HepG2 (cell line): ENCODE measurements around the gene MAOB. TPM values are rescaled to one million over a fixed set of nuclear protein-coding genes. Genes with fewer than 3 reads are reported as not detected.

ENCODE experiments used
- ARHGAP35 ChIP-seq: sonication (generic); formaldehyde crosslinking; IDR thresholded peaks from 2 replicates; pipeline ENCODE4 v1.9.0; 2022; ENCODE audit warnings: mild to moderate bottlenecking, inconsistent platforms, moderate library complexity, missing genetic modification reagents, borderline replicate concordance
- ASH2L ChIP-seq: fragments of 300-600, 200-600 bp; sonication (generic); IDR thresholded peaks from 2 replicates; pipeline ENCODE4 v1.7.0; 2017; ENCODE audit warnings: low read depth, mild to moderate bottlenecking, moderate library complexity, mixed read lengths, low read length; ENCODE audit not compliant: insufficient read length
- FIP1L1 ChIP-seq: fragments of 200-400 bp; formaldehyde crosslinking; IDR thresholded peaks from 2 replicates; pipeline ENCODE4 v1.6.1; 2018; ENCODE audit warnings: low read depth, mild to moderate bottlenecking, low read length, moderate library complexity, borderline replicate concordance; ENCODE audit not compliant: insufficient read depth
- JUND ChIP-seq: sonication (generic); formaldehyde crosslinking; IDR thresholded peaks from 2 replicates; pipeline ENCODE4 v1.8.0; 2022; ENCODE audit warnings: mild to moderate bottlenecking, missing genetic modification reagents
- MATR3 ChIP-seq: sonication (generic); formaldehyde crosslinking; IDR thresholded peaks from 2 replicates; pipeline ENCODE4 v1.4.0; 2020; ENCODE audit warnings: missing genetic modification reagents
- MIER2 ChIP-seq: IDR thresholded peaks from 2 replicates; pipeline ENCODE4 v1.6.1; 2016; ENCODE audit warnings: missing biosample characterization, missing genetic modification reagents
- SCMH1 ChIP-seq: sonication (generic); formaldehyde crosslinking; IDR thresholded peaks from 2 replicates; pipeline ENCODE4 v1.9.0; 2021; ENCODE audit warnings: missing genetic modification reagents, mild to moderate bottlenecking, borderline replicate concordance
- TOPORS ChIP-seq: sonication (generic); formaldehyde crosslinking; IDR thresholded peaks from 2 replicates; pipeline ENCODE4 v1.8.0; 2023; ENCODE audit warnings: mild to moderate bottlenecking, missing genetic modification reagents
- U2AF2 ChIP-seq: fragments of 200-400 bp; formaldehyde crosslinking; IDR thresholded peaks from 2 replicates; pipeline ENCODE4 v1.6.1; 2017; ENCODE audit warnings: low read depth, mild to moderate bottlenecking, low read length
- YY1 ChIP-seq: IDR thresholded peaks from 2 replicates; pipeline ENCODE4 v1.6.1; 2011; ENCODE audit warnings: low read length, low read depth, moderate library complexity, mild to moderate bottlenecking; ENCODE audit not compliant: insufficient read depth, insufficient replicate concordance
- ZNF160 ChIP-seq: sonication (generic); formaldehyde crosslinking; IDR thresholded peaks from 2 replicates; pipeline ENCODE4 v1.8.0; 2022; ENCODE audit warnings: mild to moderate bottlenecking, inconsistent platforms, missing genetic modification reagents
- ZNF430 ChIP-seq: sonication (generic); formaldehyde crosslinking; IDR thresholded peaks from 2 replicates; pipeline ENCODE4 v1.9.0; 2021; ENCODE audit warnings: mild to moderate bottlenecking, missing genetic modification reagents
- ZNF883 ChIP-seq: sonication (generic); formaldehyde crosslinking; IDR thresholded peaks from 2 replicates; pipeline ENCODE4 v1.5.1; 2020; ENCODE audit warnings: mild to moderate bottlenecking, missing genetic modification reagents; ENCODE audit errors: not compliant biosample characterization
- polyA plus RNA-seq, 8 experiments: library from polyadenylated mRNA; depleted of rRNA in 3 of 8; stranded (reverse) in 7 of 8; unstranded in 1 of 8; fragments of >200 nt; fragmentation: Illumina TruSeq in 4 of 8; extraction: Trizol in 4 of 8; gene quantifications; 2 replicates each; pipeline versions ENCODE4 v1.2.1 to v1.2.3, GENCODE V29; 2011 to 2016; ENCODE audit warnings: low read depth in 4 of 8, missing spikeins in 1 of 8, mixed read lengths in 1 of 8; ENCODE audit not compliant: insufficient read depth in 1 of 8
- total RNA-seq, 5 experiments: library from RNA; depleted of rRNA; stranded (reverse); fragments of >200 nt; fragmentation: Illumina TruSeq; extraction: Trizol; gene quantifications; 2 replicates each; pipeline ENCODE4 v1.2.3, GENCODE V29; 2016; ENCODE audit warnings: low read depth in 1 of 5
- TF ChIP-seq, protein P1 (sequence below): sonication (generic); formaldehyde crosslinking; IDR thresholded peaks from 2 replicates; pipeline ENCODE4 v1.9.0; 2021; ENCODE audit warnings: missing genetic modification reagents, borderline replicate concordance
- TF ChIP-seq, protein P2 (sequence below): sonication (generic); formaldehyde crosslinking; IDR thresholded peaks from 2 replicates; pipeline ENCODE4 v1.8.0; 2022; ENCODE audit warnings: mild to moderate bottlenecking, missing genetic modification reagents, borderline replicate concordance
- TF ChIP-seq, protein P3 (sequence below): sonication (generic); formaldehyde crosslinking; IDR thresholded peaks from 2 replicates; pipeline ENCODE4 v1.5.1; 2020; ENCODE audit warnings: mild to moderate bottlenecking, moderate library complexity, missing genetic modification reagents
- TF ChIP-seq, protein P4 (sequence below): sonication (generic); formaldehyde crosslinking; IDR thresholded peaks from 2 replicates; pipeline ENCODE4 v1.8.0; 2022; ENCODE audit warnings: missing genetic modification reagents, mild to moderate bottlenecking, inconsistent platforms, borderline replicate concordance
- TF ChIP-seq, protein P5 (sequence below): sonication (generic); formaldehyde crosslinking; IDR thresholded peaks from 2 replicates; pipeline ENCODE4 v1.8.0; 2022; ENCODE audit warnings: mild to moderate bottlenecking, missing genetic modification reagents, moderate library complexity
- TF ChIP-seq, protein P6 (sequence below): sonication (generic); formaldehyde crosslinking; IDR thresholded peaks from 2 replicates; pipeline ENCODE4 v1.5.1; 2020; ENCODE audit warnings: missing genetic modification reagents, mild to moderate bottlenecking, borderline replicate concordance

MAOB gene
- total and polyA plus RNA-seq, 2 of the 13 experiments (the other 11 are each of a cell fraction or from before 2014, with no cell fraction given): 11.0 to 19.0 TPM

DNA sequence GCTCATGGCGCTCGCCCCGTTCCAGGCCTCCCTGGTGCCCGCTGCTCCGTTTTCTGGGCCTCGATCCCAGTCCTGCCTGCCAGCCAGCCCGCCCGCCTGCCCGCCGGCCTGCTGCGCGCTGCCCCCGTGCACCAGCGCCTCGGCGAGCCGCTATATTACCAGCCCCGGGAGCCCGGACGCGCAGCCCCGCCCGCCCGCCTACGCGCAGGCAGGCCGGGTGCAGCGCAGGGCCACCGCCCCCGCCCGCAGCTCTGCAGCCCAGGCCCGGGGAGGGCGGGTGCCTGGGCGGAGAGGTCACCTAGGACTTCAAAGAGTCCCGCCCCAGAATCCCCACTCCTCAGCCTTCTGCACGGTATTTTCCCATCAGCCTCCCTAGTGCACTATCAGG, at the start of gene MAOB (continued):
- TF ChIP-seq, protein P1, sequence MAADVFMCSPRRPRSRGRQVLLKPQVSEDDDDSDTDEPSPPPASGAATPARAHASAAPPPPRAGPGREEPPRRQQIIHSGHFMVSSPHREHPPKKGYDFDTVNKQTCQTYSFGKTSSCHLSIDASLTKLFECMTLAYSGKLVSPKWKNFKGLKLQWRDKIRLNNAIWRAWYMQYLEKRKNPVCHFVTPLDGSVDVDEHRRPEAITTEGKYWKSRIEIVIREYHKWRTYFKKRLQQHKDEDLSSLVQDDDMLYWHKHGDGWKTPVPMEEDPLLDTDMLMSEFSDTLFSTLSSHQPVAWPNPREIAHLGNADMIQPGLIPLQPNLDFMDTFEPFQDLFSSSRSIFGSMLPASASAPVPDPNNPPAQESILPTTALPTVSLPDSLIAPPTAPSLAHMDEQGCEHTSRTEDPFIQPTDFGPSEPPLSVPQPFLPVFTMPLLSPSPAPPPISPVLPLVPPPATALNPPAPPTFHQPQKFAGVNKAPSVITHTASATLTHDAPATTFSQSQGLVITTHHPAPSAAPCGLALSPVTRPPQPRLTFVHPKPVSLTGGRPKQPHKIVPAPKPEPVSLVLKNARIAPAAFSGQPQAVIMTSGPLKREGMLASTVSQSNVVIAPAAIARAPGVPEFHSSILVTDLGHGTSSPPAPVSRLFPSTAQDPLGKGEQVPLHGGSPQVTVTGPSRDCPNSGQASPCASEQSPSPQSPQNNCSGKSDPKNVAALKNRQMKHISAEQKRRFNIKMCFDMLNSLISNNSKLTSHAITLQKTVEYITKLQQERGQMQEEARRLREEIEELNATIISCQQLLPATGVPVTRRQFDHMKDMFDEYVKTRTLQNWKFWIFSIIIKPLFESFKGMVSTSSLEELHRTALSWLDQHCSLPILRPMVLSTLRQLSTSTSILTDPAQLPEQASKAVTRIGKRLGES (CRISPR knock-in tag): no peak
- TF ChIP-seq SCMH1 (CRISPR knock-in tag) (no peak), JUND (CRISPR knock-in tag) (no peak), U2AF2 (no peak), YY1 (peak; percentile 24), ARHGAP35 (CRISPR knock-in tag) (no peak), MIER2 (CRISPR knock-in tag) (no peak), FIP1L1 (no peak), ZNF883 (CRISPR knock-in tag) (no peak), ZNF160 (CRISPR knock-in tag) (peak; percentile 55; the same call in 1 of the 2 replicates), ASH2L (peak; percentile 40), TOPORS (CRISPR knock-in tag) (no peak), MATR3 (CRISPR knock-in tag) (no peak), ZNF430 (CRISPR knock-in tag) (no peak)
- TF ChIP-seq, protein P2, sequence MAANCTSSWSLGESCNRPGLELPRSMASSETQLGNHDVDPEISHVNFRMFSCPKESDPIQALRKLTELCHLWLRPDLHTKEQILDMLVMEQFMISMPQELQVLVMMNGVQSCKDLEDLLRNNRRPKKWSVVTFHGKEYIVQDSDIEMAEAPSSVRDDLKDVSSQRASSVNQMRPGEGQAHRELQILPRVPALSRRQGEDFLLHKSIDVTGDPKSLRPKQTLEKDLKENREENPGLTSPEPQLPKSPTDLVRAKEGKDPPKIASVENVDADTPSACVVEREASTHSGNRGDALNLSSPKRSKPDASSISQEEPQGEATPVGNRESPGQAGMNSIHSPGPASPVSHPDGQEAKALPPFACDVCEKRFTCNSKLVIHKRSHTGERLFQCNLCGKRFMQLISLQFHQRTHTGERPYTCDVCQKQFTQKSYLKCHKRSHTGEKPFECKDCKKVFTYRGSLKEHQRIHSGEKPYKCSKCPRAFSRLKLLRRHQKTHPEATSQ: no peak
- TF ChIP-seq, protein P3, sequence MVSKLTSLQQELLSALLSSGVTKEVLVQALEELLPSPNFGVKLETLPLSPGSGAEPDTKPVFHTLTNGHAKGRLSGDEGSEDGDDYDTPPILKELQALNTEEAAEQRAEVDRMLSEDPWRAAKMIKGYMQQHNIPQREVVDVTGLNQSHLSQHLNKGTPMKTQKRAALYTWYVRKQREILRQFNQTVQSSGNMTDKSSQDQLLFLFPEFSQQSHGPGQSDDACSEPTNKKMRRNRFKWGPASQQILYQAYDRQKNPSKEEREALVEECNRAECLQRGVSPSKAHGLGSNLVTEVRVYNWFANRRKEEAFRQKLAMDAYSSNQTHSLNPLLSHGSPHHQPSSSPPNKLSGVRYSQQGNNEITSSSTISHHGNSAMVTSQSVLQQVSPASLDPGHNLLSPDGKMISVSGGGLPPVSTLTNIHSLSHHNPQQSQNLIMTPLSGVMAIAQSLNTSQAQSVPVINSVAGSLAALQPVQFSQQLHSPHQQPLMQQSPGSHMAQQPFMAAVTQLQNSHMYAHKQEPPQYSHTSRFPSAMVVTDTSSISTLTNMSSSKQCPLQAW: no peak
- TF ChIP-seq, protein P4, sequence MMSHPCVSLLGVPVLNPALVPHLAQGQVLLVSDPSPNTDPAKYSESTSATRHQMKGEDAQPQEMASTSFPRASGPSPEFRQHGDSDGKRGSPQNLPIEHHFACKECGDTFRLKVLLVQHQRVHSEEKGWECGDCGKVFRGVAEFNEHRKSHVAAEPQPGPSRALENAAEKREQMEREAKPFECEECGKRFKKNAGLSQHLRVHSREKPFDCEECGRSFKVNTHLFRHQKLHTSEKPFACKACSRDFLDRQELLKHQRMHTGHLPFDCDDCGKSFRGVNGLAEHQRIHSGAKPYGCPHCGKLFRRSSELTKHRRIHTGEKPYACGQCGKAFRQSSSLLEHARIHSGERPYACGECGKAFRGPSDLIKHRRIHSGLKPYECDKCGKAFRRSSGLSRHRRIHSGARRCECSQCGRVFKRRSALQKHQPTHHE (CRISPR knock-in tag): no peak
- TF ChIP-seq, protein P5, sequence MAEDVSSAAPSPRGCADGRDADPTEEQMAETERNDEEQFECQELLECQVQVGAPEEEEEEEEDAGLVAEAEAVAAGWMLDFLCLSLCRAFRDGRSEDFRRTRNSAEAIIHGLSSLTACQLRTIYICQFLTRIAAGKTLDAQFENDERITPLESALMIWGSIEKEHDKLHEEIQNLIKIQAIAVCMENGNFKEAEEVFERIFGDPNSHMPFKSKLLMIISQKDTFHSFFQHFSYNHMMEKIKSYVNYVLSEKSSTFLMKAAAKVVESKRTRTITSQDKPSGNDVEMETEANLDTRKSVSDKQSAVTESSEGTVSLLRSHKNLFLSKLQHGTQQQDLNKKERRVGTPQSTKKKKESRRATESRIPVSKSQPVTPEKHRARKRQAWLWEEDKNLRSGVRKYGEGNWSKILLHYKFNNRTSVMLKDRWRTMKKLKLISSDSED: no peak
- TF ChIP-seq, protein P6, sequence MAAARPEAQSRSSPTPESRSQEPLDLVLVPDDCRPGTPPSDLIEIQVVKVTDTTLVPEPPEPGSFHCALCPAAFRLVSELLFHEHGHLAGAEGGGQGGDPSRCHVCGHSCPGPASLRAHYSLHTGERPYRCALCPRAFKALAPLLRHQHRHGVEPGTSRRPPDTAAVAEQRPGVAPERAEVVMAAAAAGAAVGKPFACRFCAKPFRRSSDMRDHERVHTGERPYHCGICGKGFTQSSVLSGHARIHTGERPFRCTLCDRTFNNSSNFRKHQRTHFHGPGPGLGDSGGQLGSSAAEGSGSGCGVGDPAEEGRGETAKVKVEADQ (CRISPR knock-in tag): no peak
